Lung (tissue), 12 donors: Measurements from ENCODE around the gene KIN. TPM values are rescaled to one million over a fixed set of nuclear protein-coding genes. Genes with fewer than 3 reads are reported as not detected.

Experiments
- ATAC-seq: fragments of 200-7000 bp; cut with Tn5 transposase; one replicate; pipeline ENCODE4 v1.9.1; 2020; ENCODE audit warnings: moderate number of reproducible peaks; ENCODE audit not compliant: insufficient read depth, low FRiP score
- DNase-seq, 3 donors: peaks; one replicate each; pipeline ENCODE4 v3.0.0-alpha.2; 2013 to 2017
- H3K27ac ChIP-seq, 2 donors: one replicate each; pipeline ENCODE4 v1.5.1; 2013; ENCODE audit warnings: mild to moderate bottlenecking in 2 of 2, moderate library complexity in 2 of 2, control low read depth in 1 of 2, inconsistent platforms in 1 of 2, low read depth in 1 of 2, low read length in 1 of 2
- H3K27me3 ChIP-seq, 3 donors: one replicate each; pipeline ENCODE4 v1.5.1; 2013; ENCODE audit warnings: low read length in 2 of 3; ENCODE audit not compliant: control insufficient read depth in 3 of 3, insufficient read depth in 3 of 3
- H3K36me3 ChIP-seq, 4 donors: one replicate each; pipeline ENCODE4 v1.5.1; 2013; ENCODE audit warnings: low read length in 4 of 4, mild to moderate bottlenecking in 1 of 4, moderate library complexity in 1 of 4; ENCODE audit not compliant: control insufficient read depth in 4 of 4, insufficient read depth in 4 of 4
- H3K4me1 ChIP-seq, 5 donors: one replicate each; pipeline ENCODE4 v1.5.1; 2013; ENCODE audit warnings: low read length in 5 of 5, mild to moderate bottlenecking in 2 of 5, moderate library complexity in 1 of 5; ENCODE audit not compliant: control insufficient read depth in 5 of 5, insufficient read depth in 5 of 5
- H3K4me3 ChIP-seq: one replicate; pipeline ENCODE4 v1.5.1; 2013; ENCODE audit warnings: mild to moderate bottlenecking, control low read depth, moderate library complexity
- H3K9ac ChIP-seq, 2 donors: one replicate each; pipeline ENCODE4 v1.5.1; 2013; ENCODE audit warnings: low read length in 2 of 2, control low read depth in 1 of 2; ENCODE audit not compliant: insufficient read depth in 1 of 2
- H3K9me3 ChIP-seq, 4 donors: one replicate each; pipeline ENCODE4 v1.5.1; 2013; ENCODE audit warnings: low read length in 3 of 4, mild to moderate bottlenecking in 1 of 4, moderate library complexity in 1 of 4; ENCODE audit not compliant: control insufficient read depth in 4 of 4, insufficient read depth in 3 of 4
- WGBS, 2 donors: extraction: QIAGEN DNeasy Blood & Tissue Kit; methylation state at CpG; one replicate each; pipeline ENCODE4 v1.1.7; 2013; 5-methylcytosine and 5-hydroxymethylcytosine counted together
- polyA plus RNA-seq, 2 donors: library from polyadenylated mRNA; stranded (reverse); fragments of 200-250 nt; gene quantifications; one replicate each; pipeline ENCODE4 v1.2.1, GENCODE V29; 2013
- total RNA-seq, 2 donors: library from RNA; depleted of rRNA in 1 of 2; stranded (reverse); fragments of >200 nt in 1 of 2; gene quantifications; one replicate each; pipeline ENCODE4 v1.2.1, GENCODE V29; 2014 to 2021
- TF ChIP-seq, protein P1 (sequence below): IDR thresholded peaks from 2 replicates; pipeline ENCODE4 v1.5.1; 2012; ENCODE audit warnings: mild to moderate bottlenecking; ENCODE audit errors: control extremely low read depth, extremely low read depth
- donor health status: control.
- donor health status: control.
- donor health status: Bipolar disorder and iron deficiency.
- donor health status: healthy.
- donor health status: DM: yes; HTN: yes; CAD: no.

KIN gene
- total and polyA plus RNA-seq, 4 donors, result 6.0 to 15.9 (median 9.8) TPM

DNA sequence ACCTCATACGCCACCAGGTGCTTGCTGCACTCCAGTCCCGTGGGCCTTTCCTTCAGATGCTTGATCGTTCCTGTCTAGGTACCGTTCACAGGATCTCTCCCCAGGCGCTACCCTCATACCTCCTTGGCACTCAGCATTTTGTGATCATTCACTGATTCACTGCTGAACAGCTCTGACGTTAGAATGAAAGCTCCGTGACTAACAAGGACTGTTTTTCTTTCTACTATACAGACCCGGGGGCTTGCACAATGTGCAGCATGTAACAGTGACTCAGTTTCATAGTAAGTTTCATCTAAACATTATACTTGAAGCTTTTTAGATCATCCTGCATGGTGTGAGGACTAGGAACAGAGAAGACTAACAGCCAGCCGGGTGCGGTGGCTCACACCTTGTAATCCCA lies 20.6 kb downstream of the KIN start:
- no peak for DNase-seq
- 96 to 97% methylated on average over 10 of the region's 10 CpGs for WGBS, 2 donors
- Histone ChIP-seq H3K9me3 (no peaks in the 10 kb centered on the region), H3K27me3 (no peaks in the 10 kb centered on the region), H3K4me1 (no peaks in the 10 kb centered on the region), H3K27ac (no peak overlapping the region), H3K9ac (no peak overlapping the region), H3K36me3 (peaks cover 18 to 31% (median 28%) of the 10 kb centered on the region in 4 donors), H3K4me3 (no peak overlapping the region)
- TF ChIP-seq, protein P1, sequence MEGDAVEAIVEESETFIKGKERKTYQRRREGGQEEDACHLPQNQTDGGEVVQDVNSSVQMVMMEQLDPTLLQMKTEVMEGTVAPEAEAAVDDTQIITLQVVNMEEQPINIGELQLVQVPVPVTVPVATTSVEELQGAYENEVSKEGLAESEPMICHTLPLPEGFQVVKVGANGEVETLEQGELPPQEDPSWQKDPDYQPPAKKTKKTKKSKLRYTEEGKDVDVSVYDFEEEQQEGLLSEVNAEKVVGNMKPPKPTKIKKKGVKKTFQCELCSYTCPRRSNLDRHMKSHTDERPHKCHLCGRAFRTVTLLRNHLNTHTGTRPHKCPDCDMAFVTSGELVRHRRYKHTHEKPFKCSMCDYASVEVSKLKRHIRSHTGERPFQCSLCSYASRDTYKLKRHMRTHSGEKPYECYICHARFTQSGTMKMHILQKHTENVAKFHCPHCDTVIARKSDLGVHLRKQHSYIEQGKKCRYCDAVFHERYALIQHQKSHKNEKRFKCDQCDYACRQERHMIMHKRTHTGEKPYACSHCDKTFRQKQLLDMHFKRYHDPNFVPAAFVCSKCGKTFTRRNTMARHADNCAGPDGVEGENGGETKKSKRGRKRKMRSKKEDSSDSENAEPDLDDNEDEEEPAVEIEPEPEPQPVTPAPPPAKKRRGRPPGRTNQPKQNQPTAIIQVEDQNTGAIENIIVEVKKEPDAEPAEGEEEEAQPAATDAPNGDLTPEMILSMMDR, result no peak
- ATAC-seq, result no peak

DNA sequence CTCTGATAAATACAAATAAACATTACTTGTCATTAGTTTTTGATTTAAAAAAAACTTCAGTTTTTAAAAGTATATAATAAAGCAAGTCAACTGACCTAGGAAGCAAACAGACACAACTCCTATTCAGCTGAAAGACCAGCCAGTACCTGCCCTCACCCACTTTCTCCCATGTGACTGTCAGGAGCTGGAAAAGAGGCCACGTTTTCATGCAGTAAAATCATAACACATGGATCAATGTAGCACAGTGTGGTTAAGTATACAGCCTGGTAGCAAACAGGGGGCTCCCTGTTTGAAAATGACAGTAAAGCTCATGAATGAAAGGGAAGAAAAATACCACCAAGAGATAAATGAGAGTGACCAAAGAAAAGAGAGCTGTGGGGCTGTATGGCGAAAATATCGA lies 21.6 kb downstream of the KIN start:
- Histone ChIP-seq H3K9ac (no peak overlapping the region), H3K4me3 (no peak overlapping the region), H3K36me3 (peaks cover 24 to 33% (median 30%) of the 10 kb centered on the region in 4 donors), H3K27me3 (no peaks in the 10 kb centered on the region), H3K4me1 (no peaks in the 10 kb centered on the region), H3K9me3 (no peaks in the 10 kb centered on the region), H3K27ac (no peak overlapping the region)
- WGBS, 2 donors, result 90 to 92% methylated on average over 3 of the region's 3 CpGs
- ATAC-seq (no peak), DNase-seq (no peak)
- TF ChIP-seq, protein P1, result no peak

DNA sequence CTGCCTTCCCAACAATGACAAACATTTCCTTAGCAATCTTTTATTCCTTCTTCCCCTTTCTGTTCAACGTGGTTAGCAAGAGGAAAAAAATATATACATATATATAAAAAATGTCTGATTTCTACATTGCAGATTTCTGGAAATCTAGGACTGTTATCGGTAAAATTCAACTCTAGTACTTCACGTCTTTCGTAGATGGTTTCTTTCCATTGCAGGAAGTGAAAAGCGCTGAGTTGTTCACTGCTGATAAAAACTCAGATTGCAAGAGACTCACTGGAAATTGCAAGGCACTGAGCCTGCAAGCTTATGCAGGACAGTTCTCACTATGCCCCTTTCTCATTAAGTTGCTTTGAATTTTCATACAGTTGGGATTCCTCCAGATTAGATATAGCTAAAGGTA lies 23.9 kb downstream of the KIN start:
- DNase-seq (peak in 1 of 3 donors; percentile 23), ATAC-seq (no peak)
- no peaks in the 10 kb centered on the region for H3K27me3 ChIP-seq
- H3K9ac ChIP-seq, result no peak overlapping the region
- peaks cover 25 to 40% (median 33%) of the 10 kb centered on the region in 4 donors for H3K36me3 ChIP-seq
- no peaks in the 10 kb centered on the region for H3K9me3 ChIP-seq
- TF ChIP-seq, protein P1, result no peak
- H3K27ac ChIP-seq, result no peak overlapping the region
- no peak overlapping the region for H3K4me3 ChIP-seq
- no peaks in the 10 kb centered on the region for H3K4me1 ChIP-seq
- 27 to 59% methylated on average over 5 of the region's 5 CpGs for WGBS, 2 donors

DNA sequence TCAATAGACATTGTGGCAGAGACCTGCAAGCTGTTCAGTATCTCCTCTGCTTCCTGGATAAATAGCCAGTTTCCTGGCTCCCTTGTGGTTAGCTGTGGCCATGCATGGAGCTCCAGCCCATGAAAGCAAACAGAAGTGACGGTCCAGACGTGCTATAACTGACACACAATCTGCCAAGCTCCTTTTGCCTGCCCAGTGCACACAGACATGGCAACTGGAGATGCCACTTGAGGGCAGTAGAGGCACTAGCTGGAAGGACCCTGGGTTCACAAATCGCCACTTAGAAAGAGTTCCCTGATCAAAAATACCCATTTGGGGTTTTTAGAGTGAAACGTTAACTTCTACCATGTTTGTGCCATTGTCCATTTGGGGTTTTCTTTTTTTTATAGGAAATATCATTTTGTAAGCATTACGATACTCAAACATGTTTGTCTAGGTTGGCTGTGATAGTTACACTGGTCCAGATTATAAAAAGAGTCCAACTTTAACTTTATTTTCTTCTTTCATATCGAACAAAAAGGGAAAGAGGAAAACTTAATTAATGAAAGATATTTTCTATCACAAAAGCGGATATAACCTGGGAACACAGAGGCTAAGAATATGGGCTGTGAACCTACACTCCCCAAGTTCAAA lies 31.3 kb downstream of the KIN start:
- H3K27me3 ChIP-seq, result no peaks in the 10 kb centered on the region
- H3K4me1 ChIP-seq, result no peaks in the 10 kb centered on the region
- no peak for ATAC-seq
- peaks cover 24 to 48% (median 37%) of the 10 kb centered on the region in 4 donors for H3K36me3 ChIP-seq
- H3K9ac ChIP-seq, result no peak overlapping the region
- H3K4me3 ChIP-seq, result no peak overlapping the region
- TF ChIP-seq, protein P1, result no peak
- WGBS, 2 donors, result 72 to 77% methylated on average over 7 of the region's 7 CpGs
- H3K27ac ChIP-seq, result no peak overlapping the region
- no peak for DNase-seq
- peaks cover 0 to 2% (median 0%) of the 10 kb centered on the region in 4 donors for H3K9me3 ChIP-seq
